ENCODE measurements around the gene SEMA7A. TPM values are rescaled to one million over a fixed set of nuclear protein-coding genes. Genes with fewer than 3 reads are reported as not detected.

SEMA7A gene
- polyA plus RNA-seq, 1 donor = 3.5 TPM

DNA sequence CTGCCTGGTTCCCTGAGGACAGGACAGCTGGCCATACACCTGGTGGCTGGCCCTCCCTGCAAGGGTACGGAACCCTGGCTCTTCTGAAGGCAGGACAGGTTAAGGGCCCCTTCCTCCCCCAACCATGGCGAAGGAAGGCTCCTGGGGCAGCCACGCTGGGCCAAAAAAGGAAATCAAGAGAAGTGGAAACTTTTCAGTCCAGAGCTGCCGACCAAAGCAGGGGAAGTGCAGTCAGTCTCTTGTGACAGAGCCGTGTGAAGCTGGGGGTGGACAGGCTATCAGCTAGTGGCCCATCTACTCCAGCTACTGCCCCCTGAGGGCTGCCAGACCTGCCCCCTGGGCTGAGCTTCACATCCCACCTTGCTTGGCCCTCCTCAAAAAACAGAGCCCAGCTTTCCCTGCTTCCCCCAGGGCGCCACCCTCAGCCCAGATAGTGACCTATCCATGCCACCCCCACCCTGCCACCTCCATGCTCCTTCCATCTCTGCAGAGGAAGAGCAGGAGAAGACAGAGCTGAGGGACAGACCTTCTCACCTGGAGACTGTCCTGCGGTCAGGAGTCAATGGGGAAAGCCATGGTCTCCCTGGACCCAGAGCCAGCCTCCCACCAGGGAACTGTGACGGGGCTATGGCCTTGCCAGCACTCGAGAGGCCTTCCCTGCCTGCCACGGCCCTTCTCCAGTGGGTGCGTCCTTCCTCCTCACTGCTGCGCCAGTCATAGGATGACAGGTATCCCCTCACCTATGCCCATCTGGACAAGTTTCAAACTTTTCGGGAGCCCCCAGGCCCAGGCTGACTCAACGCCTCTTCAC, 4.6 kb downstream of the SEMA7A start:
- no peaks in the 10 kb centered on the region for H3K9me3 ChIP-seq (ENCODE audit: control insufficient read depth, low read depth, low read length)
- H3K4me1 ChIP-seq (ENCODE audit: control insufficient read depth, insufficient read depth, low read length) = peaks cover 3% of the 10 kb centered on the region
- peaks cover 36% of the 10 kb centered on the region for H3K27me3 ChIP-seq (ENCODE audit: control insufficient read depth, insufficient read depth, low read length)
- no peaks in the 10 kb centered on the region for H3K36me3 ChIP-seq (ENCODE audit: control insufficient read depth, insufficient read depth, low read length)
- no CpG with 5 or more reads among the region's 14 CpGs for WGBS (ENCODE audit: insufficient coverage, low lambda C conversion rate)
- no peak overlapping the region for H3K4me3 ChIP-seq (ENCODE audit: low read length)
- DNase-seq = no peak
- no peak overlapping the region for H3K27ac ChIP-seq (ENCODE audit: low read length)

DNA sequence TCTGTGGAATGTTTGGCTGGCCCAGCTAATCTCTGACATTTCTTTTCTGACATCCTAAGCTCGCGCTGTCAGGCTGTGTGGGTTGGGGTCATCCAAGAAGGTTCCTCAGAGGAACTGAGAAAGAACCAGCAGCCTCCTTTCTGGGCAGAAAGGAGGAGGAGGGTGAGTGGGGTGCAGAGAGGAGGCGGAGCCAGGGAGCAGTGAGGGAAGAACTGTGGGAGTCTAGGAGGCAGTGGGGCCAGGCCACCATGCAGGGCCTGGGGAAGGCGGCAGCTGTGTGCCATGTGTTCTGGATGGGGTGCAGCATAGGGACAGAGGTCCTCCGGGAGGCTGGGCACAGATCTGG, 5.3 kb downstream of the SEMA7A start:
- no peak overlapping the region for H3K27ac ChIP-seq (ENCODE audit: low read length)
- H3K4me1 ChIP-seq (ENCODE audit: control insufficient read depth, insufficient read depth, low read length) = no peaks in the 10 kb centered on the region
- no CpG with 5 or more reads among the region's 5 CpGs for WGBS (ENCODE audit: insufficient coverage, low lambda C conversion rate)
- H3K9me3 ChIP-seq (ENCODE audit: control insufficient read depth, low read depth, low read length) = no peaks in the 10 kb centered on the region
- H3K36me3 ChIP-seq (ENCODE audit: control insufficient read depth, insufficient read depth, low read length) = no peaks in the 10 kb centered on the region
- DNase-seq = no peak
- no peak overlapping the region for H3K4me3 ChIP-seq (ENCODE audit: low read length)
- peaks cover 35% of the 10 kb centered on the region for H3K27me3 ChIP-seq (ENCODE audit: control insufficient read depth, insufficient read depth, low read length)

GRCh38 chr15:74427607-74428441, 5.9 kb downstream of the SEMA7A start:
- no peak for DNase-seq
- H3K4me1 ChIP-seq (ENCODE audit: control insufficient read depth, insufficient read depth, low read length) = no peaks in the 10 kb centered on the region
- no peak overlapping the region for H3K4me3 ChIP-seq (ENCODE audit: low read length)
- H3K27me3 ChIP-seq (ENCODE audit: control insufficient read depth, insufficient read depth, low read length) = peaks cover 31% of the 10 kb centered on the region
- no peaks in the 10 kb centered on the region for H3K9me3 ChIP-seq (ENCODE audit: control insufficient read depth, low read depth, low read length)
- H3K27ac ChIP-seq (ENCODE audit: low read length) = no peak overlapping the region
- no CpG with 5 or more reads among the region's 9 CpGs for WGBS (ENCODE audit: insufficient coverage, low lambda C conversion rate)
- no peaks in the 10 kb centered on the region for H3K36me3 ChIP-seq (ENCODE audit: control insufficient read depth, insufficient read depth, low read length)

GRCh38 chr15:74426404-74427281, 7.1 kb downstream of the SEMA7A start:
- Histone ChIP-seq H3K4me3 (ENCODE audit: low read length) (no peak overlapping the region), H3K9me3 (ENCODE audit: control insufficient read depth, low read depth, low read length) (no peaks in the 10 kb centered on the region), H3K27ac (ENCODE audit: low read length) (no peak overlapping the region), H3K27me3 (ENCODE audit: control insufficient read depth, insufficient read depth, low read length) (peaks cover 19% of the 10 kb centered on the region), H3K36me3 (ENCODE audit: control insufficient read depth, insufficient read depth, low read length) (no peaks in the 10 kb centered on the region), H3K4me1 (ENCODE audit: control insufficient read depth, insufficient read depth, low read length) (no peaks in the 10 kb centered on the region)
- WGBS (ENCODE audit: insufficient coverage, low lambda C conversion rate) = no CpG with 5 or more reads among the region's 10 CpGs
- DNase-seq = no peak

DNA sequence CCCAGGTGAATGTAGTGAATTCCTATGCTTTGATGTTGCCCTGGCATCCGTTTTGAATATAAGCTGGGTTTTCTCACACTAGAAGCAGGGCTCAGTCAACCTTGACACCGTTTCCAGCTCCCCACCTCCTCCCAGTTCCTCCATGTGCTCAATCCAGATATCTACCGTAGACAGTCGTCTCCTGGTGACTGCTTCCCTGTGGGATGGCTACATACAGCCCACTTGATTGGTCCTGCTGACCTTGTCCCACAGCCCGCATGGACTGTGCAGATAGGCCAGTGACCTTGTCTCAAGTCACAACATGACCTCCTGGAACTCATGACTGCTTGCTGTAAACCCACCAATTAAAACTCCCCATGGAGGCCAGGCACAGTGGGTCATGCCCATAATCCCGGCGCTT, 8.1 kb downstream of the SEMA7A start:
- Histone ChIP-seq H3K36me3 (ENCODE audit: control insufficient read depth, insufficient read depth, low read length) (no peaks in the 10 kb centered on the region), H3K27me3 (ENCODE audit: control insufficient read depth, insufficient read depth, low read length) (peaks cover 9% of the 10 kb centered on the region), H3K9me3 (ENCODE audit: control insufficient read depth, low read depth, low read length) (no peaks in the 10 kb centered on the region), H3K27ac (ENCODE audit: low read length) (no peak overlapping the region), H3K4me1 (ENCODE audit: control insufficient read depth, insufficient read depth, low read length) (no peaks in the 10 kb centered on the region), H3K4me3 (ENCODE audit: low read length) (no peak overlapping the region)
- WGBS (ENCODE audit: insufficient coverage, low lambda C conversion rate) = no CpG with 5 or more reads among the region's 7 CpGs
- DNase-seq = no peak

DNA sequence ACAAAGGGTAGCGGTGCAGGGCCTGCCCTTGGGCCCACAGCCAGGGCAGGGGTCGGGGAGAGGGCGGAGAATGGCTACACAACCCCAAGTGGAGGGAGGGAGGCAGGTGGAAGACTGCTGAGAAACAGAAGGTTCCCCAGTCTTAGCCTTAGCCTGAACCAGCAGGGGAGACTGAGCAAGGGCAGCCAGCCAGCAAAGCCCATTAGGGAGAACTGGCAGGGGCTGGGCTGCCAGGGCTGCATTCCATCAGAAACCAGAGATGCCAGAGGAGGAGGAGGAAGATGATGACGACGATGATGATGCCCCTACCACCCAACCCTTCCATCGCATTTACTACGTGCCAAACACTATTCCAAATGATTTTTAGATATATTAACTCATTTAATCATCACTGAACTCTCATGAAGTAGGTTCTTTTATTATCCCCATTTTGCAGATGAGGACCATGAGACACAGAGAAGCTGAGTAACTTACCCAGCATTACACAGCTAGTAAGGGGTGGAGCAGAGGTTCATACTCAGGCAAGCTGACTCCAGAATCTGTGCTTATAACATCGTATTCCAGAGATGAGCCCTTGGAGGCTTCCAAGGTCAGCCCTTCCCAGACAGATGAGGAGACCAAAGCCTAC, 8.7 kb downstream of the SEMA7A start:
- no peaks in the 10 kb centered on the region for H3K36me3 ChIP-seq (ENCODE audit: control insufficient read depth, insufficient read depth, low read length)
- no CpG with 5 or more reads among the region's 8 CpGs for WGBS (ENCODE audit: insufficient coverage, low lambda C conversion rate)

GRCh38 chr15:74423431-74424257, 10.1 kb downstream of the SEMA7A start:
- Histone ChIP-seq H3K9me3 (ENCODE audit: control insufficient read depth, low read depth, low read length) (no peaks in the 10 kb centered on the region), H3K36me3 (ENCODE audit: control insufficient read depth, insufficient read depth, low read length) (no peaks in the 10 kb centered on the region), H3K4me3 (ENCODE audit: low read length) (no peak overlapping the region), H3K27me3 (ENCODE audit: control insufficient read depth, insufficient read depth, low read length) (no peaks in the 10 kb centered on the region), H3K4me1 (ENCODE audit: control insufficient read depth, insufficient read depth, low read length) (no peaks in the 10 kb centered on the region), H3K27ac (ENCODE audit: low read length) (no peak overlapping the region)
- no peak for DNase-seq
- WGBS (ENCODE audit: insufficient coverage, low lambda C conversion rate) = no CpG with 5 or more reads among the region's 10 CpGs

More for the DNA sequence above, 8.7 kb downstream of the SEMA7A start:
- Histone ChIP-seq H3K27ac (ENCODE audit: low read length) (no peak overlapping the region), H3K9me3 (ENCODE audit: control insufficient read depth, low read depth, low read length) (no peaks in the 10 kb centered on the region), H3K4me1 (ENCODE audit: control insufficient read depth, insufficient read depth, low read length) (no peaks in the 10 kb centered on the region), H3K27me3 (ENCODE audit: control insufficient read depth, insufficient read depth, low read length) (peaks cover 3% of the 10 kb centered on the region), H3K4me3 (ENCODE audit: low read length) (no peak overlapping the region)
- DNase-seq = no peak

GRCh38 chr15:74422652-74423430, 10.9 kb downstream of the SEMA7A start:
- no peaks in the 10 kb centered on the region for H3K27me3 ChIP-seq (ENCODE audit: control insufficient read depth, insufficient read depth, low read length)
- no peaks in the 10 kb centered on the region for H3K4me1 ChIP-seq (ENCODE audit: control insufficient read depth, insufficient read depth, low read length)
- no peak overlapping the region for H3K4me3 ChIP-seq (ENCODE audit: low read length)
- no peak for DNase-seq
- WGBS (ENCODE audit: insufficient coverage, low lambda C conversion rate) = no CpG with 5 or more reads among the region's 14 CpGs
- no peaks in the 10 kb centered on the region for H3K9me3 ChIP-seq (ENCODE audit: control insufficient read depth, low read depth, low read length)
- H3K27ac ChIP-seq (ENCODE audit: low read length) = no peak overlapping the region
- no peaks in the 10 kb centered on the region for H3K36me3 ChIP-seq (ENCODE audit: control insufficient read depth, insufficient read depth, low read length)

- H3K9me3 ChIP-seq (ENCODE audit: control insufficient read depth, low read depth, low read length) = no peaks in the 10 kb centered on the region
- no peak overlapping the region for H3K27ac ChIP-seq (ENCODE audit: low read length)
- no peaks in the 10 kb centered on the region for H3K36me3 ChIP-seq (ENCODE audit: control insufficient read depth, insufficient read depth, low read length)
- H3K4me1 ChIP-seq (ENCODE audit: control insufficient read depth, insufficient read depth, low read length) = no peaks in the 10 kb centered on the region
- no peak overlapping the region for H3K4me3 ChIP-seq (ENCODE audit: low read length)
- WGBS (ENCODE audit: insufficient coverage, low lambda C conversion rate) = no CpG with 5 or more reads among the region's 9 CpGs
- DNase-seq = no peak
- no peaks in the 10 kb centered on the region for H3K27me3 ChIP-seq (ENCODE audit: control insufficient read depth, insufficient read depth, low read length)
These were observed 11.5 kb downstream of the SEMA7A start for GRCh38 chr15:74422265-74422651.

All from large intestine (tissue), 3 donors.